NCI-H82 treated with DMSO at 0.1 percent for 48 hours (cell line): ENCODE results near the gene MAGI1.
A peak's percentile ranks its signal among the peaks of the same experiment; 100 is the strongest.
"Not testable (repeated sequence)": the region's sequence is repeated elsewhere in the genome, so short reads cannot be mapped to it uniquely, and the experiment has no call there.

Experiments
- DNase-seq: peaks from one replicate; lab custom pipeline; 2025; ENCODE audit not compliant: unreplicated experiment; lab: John Stamatoyannopoulos, UW

The MAGI1 gene

GRCh38 chr3:65729555-65729954 lies 309.2 kb downstream of the MAGI1 start:
- no peak for DNase-seq

- DNase-seq = no peak
Observed at GRCh38 chr3:65728138-65728537, 310.6 kb downstream of the MAGI1 start.

DNA sequence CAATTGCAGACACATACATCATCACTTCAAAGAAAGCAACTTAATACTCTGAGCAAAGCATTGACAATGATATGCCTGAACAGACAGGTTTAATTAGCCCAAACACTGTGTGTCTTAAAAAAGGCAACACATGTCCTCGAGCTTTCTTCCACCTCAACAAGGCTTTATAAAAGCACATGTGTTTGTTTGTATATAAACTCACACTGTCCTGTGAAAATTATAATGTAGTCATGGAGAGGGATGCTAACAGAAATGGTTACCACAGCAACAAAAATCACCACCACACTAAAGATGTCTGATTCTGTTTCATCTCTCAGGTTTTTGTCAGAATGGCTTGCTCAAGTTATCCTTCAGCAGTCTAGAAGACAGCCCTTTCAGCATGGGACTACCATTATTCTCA lies 314.7 kb downstream of the MAGI1 start:
- DNase-seq = no peak

DNA sequence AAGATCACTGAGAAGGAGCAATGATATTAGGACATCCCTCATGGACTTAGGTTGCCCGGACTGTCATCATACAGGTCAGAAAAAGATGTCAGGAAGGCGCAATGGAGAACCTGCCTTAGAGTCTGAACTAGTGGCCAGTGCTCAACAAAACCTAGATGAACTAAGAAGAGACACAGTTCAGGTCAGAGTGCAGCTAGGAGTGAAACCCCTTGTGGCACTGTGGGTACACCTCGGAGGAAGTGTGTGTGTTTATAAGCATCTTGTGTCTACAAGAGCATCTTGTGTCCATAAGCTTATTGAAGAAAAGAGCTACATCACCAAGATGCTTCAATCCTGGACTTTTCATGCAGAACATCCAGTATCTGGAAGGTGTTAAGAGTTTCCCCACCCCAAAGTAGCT lies 315.7 kb downstream of the MAGI1 start:
- no peak for DNase-seq

- peak; percentile 76 for DNase-seq
Observed at GRCh38 chr3:65720989-65721737, 317.6 kb downstream of the MAGI1 start.

DNA sequence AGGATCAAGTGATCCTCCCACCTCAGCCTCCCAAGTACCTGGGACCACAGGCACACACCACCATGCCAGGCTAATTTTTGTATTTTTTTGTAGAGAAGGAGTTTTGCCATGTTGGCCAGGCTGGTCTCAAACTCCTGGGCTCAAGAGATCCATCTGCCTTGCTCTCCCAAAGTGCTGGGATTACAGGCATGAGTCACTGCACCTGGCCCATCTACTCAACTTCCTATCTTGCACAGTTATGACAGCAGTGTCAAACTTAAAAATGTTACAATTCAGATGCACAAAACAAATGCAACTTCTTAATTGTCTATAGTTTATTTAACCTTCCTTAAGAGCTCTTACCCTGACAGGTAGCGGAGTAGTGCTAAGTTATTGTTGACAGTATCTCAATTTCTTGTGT lies 319.1 kb downstream of the MAGI1 start:
- DNase-seq = not testable (repeated sequence)

DNA sequence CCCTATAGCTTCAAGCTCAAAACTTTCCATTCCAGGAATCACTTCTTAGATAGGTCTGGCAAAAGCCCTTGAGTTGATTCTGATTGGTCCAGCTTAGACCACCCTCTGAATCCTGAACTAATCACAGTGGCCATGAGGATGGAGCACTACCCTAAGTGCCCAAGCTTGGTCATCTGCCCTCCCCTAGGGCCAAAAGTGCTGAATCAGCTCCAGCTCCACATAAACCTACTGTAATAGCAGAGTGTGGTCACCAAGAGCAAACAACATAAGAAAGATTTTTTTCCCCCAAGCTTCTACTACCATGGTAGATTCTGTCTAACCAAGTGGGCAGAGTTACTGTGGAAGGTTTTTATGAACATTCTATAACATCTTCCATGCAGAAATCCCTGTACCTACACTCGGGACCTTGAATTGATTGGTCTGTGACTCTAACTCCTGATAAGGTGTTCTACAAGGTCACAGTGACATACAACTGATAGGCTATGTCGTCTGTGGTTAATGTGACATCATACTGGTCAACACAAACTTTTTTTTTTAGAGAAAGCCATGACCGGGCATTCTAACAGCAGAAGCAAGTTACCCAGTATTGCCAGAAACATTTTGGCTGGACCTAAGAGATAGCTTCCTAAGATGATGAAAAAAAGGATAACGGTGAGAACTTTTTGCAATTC lies 320.9 kb downstream of the MAGI1 start:
- no peak for DNase-seq

GRCh38 chr3:65716071-65716751 lies 322.5 kb downstream of the MAGI1 start:
- DNase-seq = no peak

- no peak for DNase-seq
Observed at GRCh38 chr3:65714134-65714533, 324.6 kb downstream of the MAGI1 start.

DNA sequence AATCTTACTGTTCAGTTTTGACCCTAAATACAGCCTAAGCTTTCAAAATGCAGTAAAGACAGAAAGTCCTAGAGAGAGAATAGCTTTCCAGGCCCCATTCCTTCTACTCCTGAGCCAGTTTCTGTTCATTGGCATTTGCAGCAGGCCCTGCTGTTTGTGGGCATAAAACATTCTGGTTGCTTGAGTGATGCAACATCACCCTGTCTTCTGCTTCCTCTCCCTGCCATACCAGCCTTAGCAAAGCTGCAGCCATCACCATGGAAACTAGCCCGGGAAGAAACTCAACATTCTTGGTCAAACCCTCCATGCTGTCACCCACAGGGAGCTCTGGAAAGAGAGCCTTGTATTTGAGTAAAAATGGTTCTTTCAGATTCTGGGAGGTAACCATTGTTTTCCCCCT lies 325.7 kb downstream of the MAGI1 start:
- no peak for DNase-seq

DNA sequence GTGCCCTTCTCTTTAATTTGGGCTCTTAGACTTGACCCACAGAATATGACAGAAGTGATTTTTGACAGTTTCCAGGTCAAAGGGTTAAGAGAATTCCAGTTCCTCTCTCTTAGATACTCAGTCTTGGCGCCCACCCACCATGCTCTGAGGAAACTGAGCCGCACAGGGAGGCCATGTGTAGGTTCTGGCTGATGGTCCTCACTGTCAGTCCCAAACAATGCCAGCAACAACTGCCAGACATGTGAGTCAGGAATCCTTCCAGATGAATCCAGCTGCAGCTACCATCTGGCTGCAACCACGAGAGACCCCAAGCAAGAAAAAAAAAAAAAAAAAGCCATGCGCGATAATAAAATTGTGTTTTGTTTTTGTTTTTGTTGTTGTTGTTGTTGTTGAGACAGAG lies 326.6 kb downstream of the MAGI1 start:
- DNase-seq = no peak

DNA sequence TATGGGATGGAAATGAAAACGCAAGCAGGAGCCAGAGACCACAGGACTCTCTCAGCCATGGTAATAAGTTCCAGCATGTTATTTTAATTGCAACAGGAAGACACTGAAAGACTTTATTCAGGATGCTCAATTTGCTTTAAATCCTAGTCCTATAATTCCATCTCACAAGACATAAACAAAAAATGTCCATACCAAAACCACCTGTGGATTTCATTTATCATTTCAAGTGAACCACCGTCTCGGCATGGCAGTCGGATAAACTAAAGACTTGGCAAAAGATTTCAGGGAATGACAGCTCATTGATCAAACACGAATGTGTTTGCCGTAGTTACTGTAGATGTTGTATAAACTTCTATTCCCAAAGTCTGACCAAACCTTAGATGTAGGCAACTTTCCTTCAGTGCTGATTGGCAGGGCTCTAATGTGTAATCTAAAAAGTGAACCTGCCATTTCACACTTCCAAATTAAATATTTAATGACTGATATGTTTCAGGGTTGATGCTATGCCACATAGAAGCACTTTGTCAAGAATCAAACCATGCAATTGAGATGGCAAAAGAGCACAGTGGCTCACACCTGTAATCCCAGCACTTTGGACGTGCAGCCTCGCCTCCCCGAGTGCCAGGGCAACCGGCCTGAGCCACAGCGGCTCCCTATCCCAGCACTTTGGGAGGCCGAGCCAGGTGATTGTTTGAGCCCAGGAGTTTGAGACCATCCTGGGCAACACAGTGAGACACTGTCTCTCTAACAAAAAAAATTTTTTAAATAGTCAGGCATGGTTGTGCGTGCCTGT lies 331.7 kb downstream of the MAGI1 start:
- no peak for DNase-seq

DNA sequence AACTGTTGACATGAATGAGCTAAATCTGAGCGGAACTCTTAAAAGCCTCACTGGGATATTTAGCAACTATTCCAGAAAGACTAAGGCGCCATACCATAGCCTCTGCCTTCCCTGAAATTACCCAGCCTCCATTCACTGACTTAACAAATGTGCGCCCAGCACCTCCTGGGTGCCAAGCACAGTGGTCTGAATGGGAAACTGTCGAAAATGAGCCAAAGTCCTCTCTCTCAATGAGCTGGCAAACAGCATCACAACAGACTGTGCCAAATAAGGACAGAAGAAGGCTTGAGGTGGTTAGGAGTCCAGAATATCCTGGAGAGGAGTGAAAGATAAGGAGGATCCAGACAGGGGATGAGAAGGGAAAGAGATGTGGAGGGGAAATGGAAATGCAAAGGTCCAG lies 332.4 kb downstream of the MAGI1 start:
- DNase-seq = no peak

DNA sequence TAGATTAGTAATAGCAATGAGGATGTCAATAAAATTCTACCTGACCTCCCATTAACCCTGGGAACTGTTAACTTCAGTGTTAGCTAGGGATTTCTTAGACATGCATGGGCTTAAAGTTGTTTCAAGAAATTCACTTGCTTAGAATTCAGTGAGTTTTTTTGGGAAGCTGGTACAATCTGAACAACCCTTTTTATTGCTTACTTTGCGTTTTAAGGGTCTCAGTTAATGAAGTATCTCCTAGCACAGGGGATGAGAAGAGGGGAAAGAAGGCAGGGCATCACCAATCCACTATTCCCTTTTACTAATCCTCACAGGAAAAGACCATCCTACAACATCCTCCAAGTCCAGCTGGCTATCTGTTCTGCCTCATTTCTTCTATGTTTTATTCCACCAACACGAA lies 334.9 kb downstream of the MAGI1 start:
- DNase-seq = no peak

- no peak for DNase-seq
Observed at GRCh38 chr3:65703026-65703425, 335.7 kb downstream of the MAGI1 start.

DNA sequence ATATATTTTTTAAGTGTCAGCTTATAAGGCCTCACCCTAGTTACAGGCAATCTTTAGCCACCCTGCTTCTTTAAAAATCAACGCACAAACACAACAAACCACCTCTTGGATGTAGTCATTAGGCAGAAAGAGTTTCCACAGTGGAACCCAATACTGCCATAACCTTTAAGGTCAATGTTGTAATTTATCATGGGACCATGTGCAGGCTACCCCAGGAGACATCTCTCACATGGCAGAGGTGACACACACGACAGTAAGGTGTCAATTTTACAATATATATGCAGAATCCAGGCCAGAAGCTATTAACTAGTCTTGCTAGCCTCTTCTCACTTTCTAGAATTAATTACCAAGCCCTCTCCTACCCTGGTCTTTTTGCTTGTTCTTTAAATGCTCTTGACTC lies 336.5 kb downstream of the MAGI1 start:
- DNase-seq = no peak

- no peak for DNase-seq
Observed at GRCh38 chr3:65701516-65701915, 337.2 kb downstream of the MAGI1 start.

DNA sequence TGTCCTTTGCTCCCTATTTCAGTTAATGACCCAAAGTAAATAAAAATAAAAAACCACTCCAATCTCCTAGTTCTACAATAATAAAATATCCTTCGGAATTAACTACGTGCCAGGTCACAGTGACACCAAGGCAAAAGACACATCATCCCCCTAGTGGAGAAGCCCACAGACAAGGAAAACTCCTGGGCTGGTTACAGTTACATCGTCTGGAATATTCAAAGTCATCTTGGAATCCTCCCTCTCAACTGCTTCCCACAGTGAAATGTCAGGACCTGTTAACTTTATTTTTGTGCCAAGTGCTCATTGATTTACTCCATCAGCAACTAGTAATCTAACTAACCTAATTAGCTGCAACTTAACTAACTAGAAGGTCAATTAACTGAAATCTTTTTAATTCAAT lies 349.3 kb downstream of the MAGI1 start:
- no peak for DNase-seq

GRCh38 chr3:65687741-65688140 lies 351.0 kb downstream of the MAGI1 start:
- DNase-seq = no peak

GRCh38 chr3:65685621-65686235 lies 353.0 kb downstream of the MAGI1 start:
- no peak for DNase-seq

DNA sequence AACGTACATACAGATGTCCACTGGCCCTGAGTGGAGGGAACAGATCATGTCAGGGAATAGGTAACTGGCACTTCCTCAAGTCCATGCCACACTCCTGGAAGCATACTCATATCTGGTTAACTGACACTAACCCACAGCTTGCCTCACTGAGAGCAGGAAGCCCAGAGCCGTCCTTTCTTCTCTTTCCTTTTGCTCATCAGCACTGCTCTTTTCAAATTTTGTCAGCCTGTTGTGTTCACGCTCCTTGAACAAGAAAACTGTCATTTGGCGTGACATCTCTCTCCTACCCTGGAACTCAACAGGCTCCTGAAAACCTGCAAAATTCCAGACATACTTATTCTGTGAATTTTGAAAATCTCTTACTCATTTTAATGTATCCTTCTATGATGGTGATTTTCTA lies 360.2 kb downstream of the MAGI1 start:
- DNase-seq = peak; percentile 14
